Mucosa of rectum (tissue), 2 donors: Measurements from ENCODE around the gene GRM4.
A peak's percentile ranks its signal among the peaks of the same experiment; 100 is the strongest.

Experiments
- H3K27ac ChIP-seq, 2 donors: one replicate each; pipeline ENCODE4 v1.7.0; 2013; ENCODE audit warnings: inconsistent platforms in 2 of 2, low read depth in 2 of 2, low read length in 2 of 2
- H3K27me3 ChIP-seq, 2 donors: one replicate each; pipeline ENCODE4 v1.7.0; 2013; ENCODE audit warnings: low read length in 2 of 2; ENCODE audit not compliant: control insufficient read depth in 2 of 2, insufficient read depth in 2 of 2
- H3K36me3 ChIP-seq, 2 donors: one replicate each; pipeline ENCODE4 v1.7.0; 2013; ENCODE audit warnings: low read length in 2 of 2; ENCODE audit not compliant: control insufficient read depth in 2 of 2, insufficient read depth in 2 of 2
- H3K4me1 ChIP-seq, 2 donors: one replicate each; pipeline ENCODE4 v1.7.0; 2013; ENCODE audit warnings: low read length in 2 of 2, mild to moderate bottlenecking in 1 of 2; ENCODE audit not compliant: control insufficient read depth in 2 of 2, insufficient read depth in 2 of 2
- H3K4me3 ChIP-seq, 2 donors: one replicate each; pipeline ENCODE4 v1.7.0; 2013; ENCODE audit warnings: low read length in 2 of 2
- H3K9ac ChIP-seq, 2 donors: one replicate each; pipeline ENCODE4 v1.7.0; 2013; ENCODE audit warnings: low read length in 2 of 2, low read depth in 1 of 2, mild to moderate bottlenecking in 1 of 2
- H3K9me3 ChIP-seq, 2 donors: one replicate each; pipeline ENCODE4 v1.7.0; 2013; ENCODE audit warnings: low read length in 2 of 2; ENCODE audit not compliant: control insufficient read depth in 2 of 2
- donor health status: healthy.
- donor health status: Normal muscosa, but diverticular disease.

Gene GRM4

DNA sequence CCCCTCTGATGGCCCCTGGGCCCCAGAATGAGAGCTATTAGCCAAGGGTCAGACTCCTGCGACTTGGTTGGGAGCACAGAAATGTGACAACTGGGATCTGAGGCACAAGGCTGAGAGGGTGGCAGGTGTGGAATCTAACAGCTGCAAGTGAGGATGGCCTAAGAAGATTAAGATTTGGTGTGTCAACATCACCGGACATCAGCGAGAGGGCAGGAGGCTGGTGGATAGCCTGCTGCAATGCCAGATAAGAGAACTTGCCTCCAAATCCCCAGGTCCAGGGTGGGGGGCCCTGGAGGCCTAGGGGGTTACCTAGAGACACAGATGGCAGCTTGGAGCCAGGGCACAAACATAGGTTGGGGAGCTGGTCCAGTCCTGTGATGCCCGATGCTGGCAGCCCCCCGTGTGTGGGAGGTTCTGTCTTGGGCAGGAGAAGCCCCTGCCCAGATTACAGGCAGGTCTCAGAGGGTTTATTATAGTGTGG lies 155.8 kb downstream of the GRM4 start:
- Histone ChIP-seq H3K9ac (no peak overlapping the region), H3K27me3 (no peaks in the 10 kb centered on the region), H3K27ac (no peak overlapping the region), H3K4me3 (no peak overlapping the region), H3K36me3 (no peaks in the 10 kb centered on the region), H3K9me3 (no peaks in the 10 kb centered on the region), H3K4me1 (peaks cover 5 to 25% of the 10 kb centered on the region in 2 donors)

DNA sequence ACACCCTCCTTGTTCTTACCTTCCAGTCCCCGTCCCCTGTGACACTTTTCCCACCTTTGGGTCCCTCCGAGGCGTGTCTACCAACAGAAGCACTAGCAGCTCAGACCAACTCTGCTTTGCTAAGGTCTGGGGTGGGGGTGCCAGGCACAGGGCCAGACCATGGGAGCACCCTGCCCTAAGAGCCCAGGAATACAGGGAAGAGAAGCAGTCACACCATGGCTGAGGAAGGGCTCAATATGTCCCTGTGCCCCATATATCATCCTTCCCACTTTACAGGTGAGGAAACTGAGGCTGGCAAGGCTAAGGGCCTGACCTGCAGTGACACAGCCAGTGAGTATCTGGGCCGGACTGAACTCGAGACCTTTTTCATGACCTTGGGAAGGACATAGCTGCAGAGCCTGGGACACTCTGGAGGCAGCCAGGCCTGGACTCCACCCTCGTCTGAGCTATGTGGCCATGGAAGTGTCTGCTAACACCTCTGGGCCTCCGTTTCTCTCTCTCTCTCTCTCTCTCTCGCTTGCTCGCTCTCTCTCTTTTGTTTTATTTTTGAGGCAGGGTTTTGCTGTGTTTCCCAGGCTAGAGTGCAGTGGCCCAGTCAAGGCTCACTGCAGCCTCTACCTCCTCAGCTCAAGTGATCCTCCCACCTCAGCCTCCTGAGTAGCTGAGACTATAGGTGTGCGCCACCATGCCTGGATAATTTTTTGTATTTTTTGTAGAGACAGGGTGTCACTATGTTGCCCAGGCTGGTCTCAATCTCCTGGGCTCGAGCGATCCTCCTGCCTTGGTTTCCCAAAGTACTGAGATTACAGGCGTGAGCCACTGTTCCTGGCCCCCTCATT lies 156.7 kb downstream of the GRM4 start:
- Histone ChIP-seq H3K27ac (peak overlapping the region in 1 of 2 donors; percentile 16), H3K9ac (no peak overlapping the region), H3K27me3 (no peaks in the 10 kb centered on the region), H3K4me3 (no peak overlapping the region), H3K9me3 (no peaks in the 10 kb centered on the region), H3K4me1 (peaks cover 2 to 21% of the 10 kb centered on the region in 2 donors), H3K36me3 (no peaks in the 10 kb centered on the region)

DNA sequence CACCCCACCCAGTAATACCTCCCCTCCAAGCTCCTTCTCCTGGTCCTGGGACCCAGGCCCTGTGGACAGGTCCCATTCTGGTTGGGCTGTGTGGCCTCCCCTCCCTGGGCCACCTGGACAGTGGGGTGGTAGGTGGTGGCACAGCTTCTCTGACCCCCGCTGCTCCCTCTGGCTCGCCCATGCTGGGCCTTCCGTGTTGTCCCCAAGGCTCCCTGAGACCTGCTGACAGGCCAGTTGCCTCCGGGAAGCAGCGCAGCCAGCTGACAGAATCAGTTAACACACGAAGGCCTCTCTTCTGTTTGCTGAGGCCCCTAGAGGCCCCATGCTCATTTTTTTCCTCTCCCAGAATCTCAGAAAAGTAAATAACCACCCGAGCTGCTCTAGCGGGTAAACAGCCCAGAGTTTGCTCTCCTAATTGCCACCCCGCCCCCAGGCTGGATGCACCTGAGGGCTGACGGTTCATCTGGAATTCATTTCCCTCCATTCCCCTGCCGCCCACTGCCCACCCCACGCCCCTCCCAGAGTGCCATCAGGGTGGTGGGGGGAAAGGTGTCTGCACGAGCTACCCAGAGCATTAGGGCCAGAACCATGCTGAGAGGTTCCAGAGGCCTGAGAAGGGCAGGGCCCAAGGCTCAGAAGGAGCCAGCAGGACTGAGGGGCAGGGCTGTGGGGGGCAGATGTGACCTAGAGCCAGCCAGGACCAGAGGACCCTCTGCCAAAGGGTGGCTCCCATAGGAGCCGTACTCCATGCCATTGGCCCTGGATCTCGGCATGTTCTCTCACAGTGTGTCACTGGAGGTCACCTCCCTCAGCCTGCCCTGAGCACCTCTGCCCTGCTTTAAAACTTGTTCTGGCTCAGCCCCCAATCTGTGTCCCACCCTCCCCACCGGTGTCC lies 157.5 kb downstream of the GRM4 start:
- Histone ChIP-seq H3K9ac (no peak overlapping the region), H3K4me3 (no peak overlapping the region), H3K9me3 (no peaks in the 10 kb centered on the region), H3K27me3 (no peaks in the 10 kb centered on the region), H3K36me3 (no peaks in the 10 kb centered on the region), H3K27ac (peak overlapping the region; percentile 63 to 70), H3K4me1 (peaks cover 9 to 29% of the 10 kb centered on the region in 2 donors)

DNA sequence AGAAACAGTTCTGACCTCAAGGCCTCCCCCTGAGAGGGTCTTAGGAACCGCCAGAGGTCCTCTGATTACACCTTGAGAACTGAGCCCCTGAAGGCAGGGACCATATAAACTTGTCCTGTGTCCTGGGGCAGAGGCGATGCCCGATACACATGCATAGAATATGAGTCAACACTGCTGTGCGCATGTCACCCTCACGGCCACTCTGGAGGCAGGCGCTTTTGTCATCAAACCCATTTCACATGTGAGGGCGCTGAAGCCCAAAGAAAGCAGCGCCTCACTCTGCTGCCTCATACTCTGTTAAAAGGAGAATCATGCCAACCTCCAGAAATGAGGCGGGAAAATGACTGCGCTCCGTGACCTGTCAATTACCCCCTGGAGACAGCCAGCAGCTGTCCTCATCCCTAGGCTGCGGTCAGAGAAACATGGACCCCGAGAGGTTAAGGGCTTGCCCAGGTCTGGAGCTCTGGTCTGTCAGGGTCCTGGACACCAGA lies 158.3 kb downstream of the GRM4 start:
- H3K4me1 ChIP-seq = peaks cover 17 to 36% of the 10 kb centered on the region in 2 donors
- no peaks in the 10 kb centered on the region for H3K36me3 ChIP-seq
- H3K4me3 ChIP-seq = no peak overlapping the region
- peak overlapping the region; percentile 63 to 70 for H3K27ac ChIP-seq
- no peaks in the 10 kb centered on the region for H3K27me3 ChIP-seq
- H3K9ac ChIP-seq = no peak overlapping the region
- no peaks in the 10 kb centered on the region for H3K9me3 ChIP-seq

DNA sequence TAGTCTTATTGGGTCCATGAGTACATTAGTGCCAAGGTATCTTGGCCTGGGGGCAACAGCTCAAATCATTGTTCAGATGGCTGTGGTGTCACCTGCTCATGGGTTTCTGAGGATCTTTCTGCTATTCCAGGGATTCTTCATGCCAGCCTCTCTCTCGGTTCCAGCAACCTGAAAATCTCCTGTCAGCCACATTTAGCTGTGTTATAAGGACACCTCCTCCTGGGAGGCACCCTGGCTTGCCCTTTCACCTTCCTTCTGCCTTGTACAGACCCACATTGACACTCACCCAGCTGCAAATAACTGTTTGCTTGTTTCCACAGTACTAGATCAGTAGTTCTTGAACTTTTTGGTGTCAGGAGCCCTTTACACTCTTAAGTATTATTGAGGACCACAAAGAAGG lies 159.9 kb downstream of the GRM4 start:
- Histone ChIP-seq H3K9ac (no peak overlapping the region), H3K4me3 (no peak overlapping the region), H3K4me1 (peaks cover 21 to 49% of the 10 kb centered on the region in 2 donors), H3K27me3 (no peaks in the 10 kb centered on the region), H3K36me3 (no peaks in the 10 kb centered on the region), H3K27ac (no peak overlapping the region), H3K9me3 (no peaks in the 10 kb centered on the region)

DNA sequence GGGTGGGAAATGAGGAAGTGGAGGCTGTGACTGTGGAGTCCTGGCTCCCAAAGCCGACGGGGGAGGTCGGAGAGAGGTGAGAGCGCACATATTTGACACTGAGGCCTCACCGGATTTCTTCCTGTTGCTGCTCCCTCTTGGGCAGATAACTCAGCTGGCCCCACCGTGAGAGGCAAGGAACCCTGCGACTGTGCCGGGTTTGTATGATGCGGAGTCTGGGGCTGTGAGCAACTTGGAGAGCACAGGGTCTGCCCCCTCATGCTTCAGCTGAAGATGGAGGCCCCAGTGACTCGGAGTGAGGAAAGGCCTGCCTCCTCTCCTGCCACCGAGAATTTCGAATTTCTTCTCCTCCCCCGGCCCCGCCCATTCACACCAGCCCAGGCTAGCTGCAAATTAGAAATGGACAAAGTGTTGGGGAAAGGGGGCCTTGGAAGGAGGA lies 160.6 kb downstream of the GRM4 start:
- Histone ChIP-seq H3K4me1 (peaks cover 25 to 52% of the 10 kb centered on the region in 2 donors), H3K36me3 (no peaks in the 10 kb centered on the region), H3K4me3 (no peak overlapping the region), H3K27ac (no peak overlapping the region), H3K9me3 (no peaks in the 10 kb centered on the region), H3K27me3 (no peaks in the 10 kb centered on the region), H3K9ac (no peak overlapping the region)

DNA sequence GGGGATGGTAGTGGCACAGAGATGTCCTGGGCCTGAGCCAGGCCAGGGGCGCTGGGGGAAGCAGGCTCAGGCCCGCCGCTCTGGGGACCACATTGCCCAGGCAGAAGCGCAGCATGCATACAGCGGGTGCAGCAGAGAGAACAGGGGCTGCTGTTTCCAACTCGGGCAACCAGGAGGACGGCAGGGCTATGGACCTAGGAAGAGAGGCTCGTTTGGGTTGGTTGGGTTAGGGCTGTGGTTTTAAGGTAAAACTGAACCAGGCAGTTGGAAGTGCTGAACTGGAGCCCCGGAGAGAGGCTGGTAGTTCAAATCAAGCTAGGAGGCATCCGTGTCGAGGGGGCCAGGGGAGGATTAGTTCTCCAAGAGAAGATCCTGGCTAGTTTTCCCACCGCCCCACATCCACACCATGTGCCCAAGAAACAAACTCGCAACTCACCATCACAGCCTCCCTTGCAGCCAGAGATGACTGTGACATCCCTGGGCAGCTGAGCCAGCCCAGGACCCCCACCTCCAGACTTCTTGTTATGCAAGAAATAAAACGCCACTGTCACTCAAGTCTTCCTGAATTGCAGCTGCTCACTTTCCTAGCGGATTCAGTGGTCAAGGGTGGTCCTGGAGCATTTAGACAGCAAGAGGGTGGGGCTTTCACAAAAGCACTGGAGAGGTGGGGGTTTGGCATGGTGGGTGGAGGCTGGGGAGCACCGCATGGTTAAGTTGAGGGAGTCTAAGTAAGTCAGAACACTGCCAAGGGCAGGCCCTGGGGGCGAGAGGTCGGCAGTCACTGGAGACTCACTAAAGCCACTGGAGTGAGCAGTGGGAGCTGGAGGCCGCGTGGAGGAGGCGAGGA lies 161.2 kb downstream of the GRM4 start:
- Histone ChIP-seq H3K4me1 (peaks cover 28 to 59% of the 10 kb centered on the region in 2 donors), H3K27ac (no peak overlapping the region), H3K4me3 (no peak overlapping the region), H3K27me3 (no peaks in the 10 kb centered on the region), H3K9ac (no peak overlapping the region), H3K9me3 (no peaks in the 10 kb centered on the region), H3K36me3 (no peaks in the 10 kb centered on the region)

DNA sequence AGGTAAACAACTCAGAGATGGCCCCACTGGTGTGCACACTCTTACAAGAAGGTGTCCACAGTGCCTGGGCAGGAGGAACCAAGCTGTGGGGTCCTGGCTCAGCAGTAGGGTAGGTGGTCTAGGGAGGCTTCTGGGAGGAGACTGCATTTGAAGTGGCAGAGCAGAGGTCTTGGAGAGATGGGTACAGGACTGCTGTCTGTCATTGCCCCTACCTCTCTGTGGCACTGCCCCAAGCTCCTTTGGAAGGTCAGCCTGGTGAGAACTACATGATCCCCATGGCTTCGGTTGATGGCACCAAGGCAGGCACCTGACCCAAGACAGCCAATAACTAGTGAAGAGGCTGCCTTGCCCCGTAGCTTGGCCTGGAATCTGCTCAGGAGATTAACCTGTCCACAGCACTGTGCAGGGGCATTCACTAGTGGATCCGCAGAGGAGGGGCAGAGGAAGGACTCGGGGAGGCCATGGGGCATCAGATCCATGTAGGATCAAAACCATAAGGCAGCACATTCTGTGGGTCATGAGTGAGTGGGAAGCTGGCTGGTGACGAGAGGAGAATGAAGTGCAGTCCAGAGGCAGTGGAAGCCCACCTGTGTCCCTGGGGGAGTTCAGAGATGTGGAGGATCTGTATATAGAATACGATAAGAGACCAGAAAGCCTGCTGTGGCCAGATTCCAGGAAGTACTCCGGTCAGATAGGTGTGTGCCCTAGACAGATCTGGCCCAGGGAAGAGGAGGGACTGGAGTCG lies 162.0 kb downstream of the GRM4 start:
- H3K9me3 ChIP-seq = no peaks in the 10 kb centered on the region
- peaks cover 28 to 59% of the 10 kb centered on the region in 2 donors for H3K4me1 ChIP-seq
- peak overlapping the region in 1 of 2 donors; percentile 63 for H3K4me3 ChIP-seq
- peak overlapping the region in 1 of 2 donors; percentile 37 for H3K9ac ChIP-seq
- no peaks in the 10 kb centered on the region for H3K27me3 ChIP-seq
- peak overlapping the region; percentile 75 to 78 for H3K27ac ChIP-seq
- no peaks in the 10 kb centered on the region for H3K36me3 ChIP-seq
